A549 (cell line): ENCODE measurements around the gene CDC42BPB.

ENCODE experiments used
- EP300 ChIP-seq, 2 experiments: fragments of >200 bp; sonication (Bioruptor Twin); formaldehyde crosslinking; IDR thresholded peaks; 2 replicates in 1 of 2; 3 replicates in 1 of 2; pipeline ENCODE4 v1.6.1; 2016 to 2017
- MAX ChIP-seq: IDR thresholded peaks from 2 replicates; pipeline ENCODE4 v1.6.1; 2012
- RNF2 ChIP-seq: fragments of 200-600 bp; sonication (generic); IDR thresholded peaks from 2 replicates; pipeline ENCODE4 v1.6.1; 2016; ENCODE audit warnings: low read depth, mild to moderate bottlenecking, antibody characterized with exemption, moderate library complexity, borderline replicate concordance
- SMC3 ChIP-seq: fragments of >200 bp; sonication (Bioruptor Twin); formaldehyde crosslinking; IDR thresholded peaks from 3 replicates; pipeline ENCODE4 v1.6.1; 2018; ENCODE audit warnings: inconsistent platforms
- TF ChIP-seq, protein P1 (sequence below): fragments of 450-650 bp; IDR thresholded peaks from 2 replicates; pipeline ENCODE4 v1.6.1; 2014; ENCODE audit warnings: antibody characterized with exemption

DNA sequence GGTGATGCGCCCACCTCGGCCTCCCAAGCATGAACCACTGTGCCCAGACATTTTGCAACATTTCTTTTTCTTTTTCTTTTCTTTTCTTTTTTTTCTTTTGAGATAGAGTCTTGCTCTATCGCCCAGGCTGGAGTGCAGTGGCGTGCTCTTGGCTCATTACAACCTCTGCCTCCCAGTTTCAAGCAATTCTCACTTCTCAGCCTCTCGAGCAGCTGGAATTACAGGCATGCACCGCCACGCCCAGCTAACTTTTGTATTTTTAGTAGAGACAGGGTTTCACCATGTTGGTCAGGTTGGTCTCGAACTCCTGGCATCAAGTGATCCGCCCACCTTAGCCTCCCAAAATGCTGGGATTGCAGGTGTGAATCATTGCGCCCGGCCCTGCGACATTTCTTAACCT lies 7.6 kb upstream of the CDC42BPB start:
- TF ChIP-seq RNF2 (no peak), EP300 (IDR thresholded peaks at IDR 0.05) (no peak), MAX (no peak), SMC3 (no peak)
- TF ChIP-seq, protein P1, sequence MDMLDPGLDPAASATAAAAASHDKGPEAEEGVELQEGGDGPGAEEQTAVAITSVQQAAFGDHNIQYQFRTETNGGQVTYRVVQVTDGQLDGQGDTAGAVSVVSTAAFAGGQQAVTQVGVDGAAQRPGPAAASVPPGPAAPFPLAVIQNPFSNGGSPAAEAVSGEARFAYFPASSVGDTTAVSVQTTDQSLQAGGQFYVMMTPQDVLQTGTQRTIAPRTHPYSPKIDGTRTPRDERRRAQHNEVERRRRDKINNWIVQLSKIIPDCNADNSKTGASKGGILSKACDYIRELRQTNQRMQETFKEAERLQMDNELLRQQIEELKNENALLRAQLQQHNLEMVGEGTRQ: no peak
